OCI-LY7 (cell line): ENCODE results near the gene MRPL12. TPM values are rescaled to one million over a fixed set of nuclear protein-coding genes. Genes with fewer than 3 reads are reported as not detected.

Experiments used
- BruUV-seq: library from RNA; stranded (reverse); fragments of 400-500 nt; replicated peaks from 2 replicates; lab custom pipeline; 2021; lab: Mats Ljungman, UMichigan
- CTCF ChIA-PET: fragments of 300-600 bp; sonication (Branson Sonifier 250); formaldehyde crosslinking; loops from one replicate; lab custom pipeline; 2022; ENCODE audit warnings: antibody characterized with exemption; ENCODE audit not compliant: unreplicated experiment; lab: Charles Lee
- POLR2A ChIA-PET: fragments of 300-600 bp; sonication (Branson Sonifier 250); formaldehyde crosslinking; loops from one replicate; lab custom pipeline; 2022; ENCODE audit warnings: antibody characterized with exemption; lab: Charles Lee
- DNase-seq: peaks from one replicate; pipeline ENCODE4 v3.0.0-alpha.2; 2015; ENCODE audit warnings: low spot score
- H2AFZ ChIP-seq: fragments of 200-600 bp; sonication (generic), shearing (Covaris generic); 2 replicates; pipeline ENCODE4 v1.6.1; 2014; ENCODE audit warnings: mild to moderate bottlenecking, antibody characterized with exemption, low read length, moderate library complexity
- H3K27ac ChIP-seq: fragments of 200-600 bp; sonication (generic); 2 replicates; pipeline ENCODE4 v1.5.1; 2014; ENCODE audit warnings: mixed run types, low read depth, mild to moderate bottlenecking, moderate library complexity, low read length, inconsistent platforms; ENCODE audit not compliant: poor library complexity, severe bottlenecking
- H3K36me3 ChIP-seq: fragments of 200-600 bp; sonication (generic); 2 replicates; pipeline ENCODE4 v1.6.1; 2014; ENCODE audit warnings: mild to moderate bottlenecking, antibody characterized with exemption, low read length, moderate library complexity, mixed read lengths; ENCODE audit not compliant: insufficient read depth
- H3K4me1 ChIP-seq: fragments of 200-600 bp; sonication (generic); 2 replicates; pipeline ENCODE4 v1.5.1; 2014; ENCODE audit warnings: mild to moderate bottlenecking, low read length; ENCODE audit not compliant: insufficient read depth, poor library complexity, severe bottlenecking
- H3K4me2 ChIP-seq: fragments of 200-600 bp; sonication (generic); 2 replicates; pipeline ENCODE4 v1.6.1; 2014; ENCODE audit warnings: mild to moderate bottlenecking, low read length
- H3K4me3 ChIP-seq: fragments of 200-600 bp; sonication (generic); 2 replicates; pipeline ENCODE4 v1.5.1; 2014; ENCODE audit warnings: mild to moderate bottlenecking, low read depth, low read length; ENCODE audit not compliant: poor library complexity, severe bottlenecking
- H3K79me2 ChIP-seq: fragments of 200-600 bp; sonication (generic); 2 replicates; pipeline ENCODE4 v1.6.1; 2016; ENCODE audit warnings: low read depth, mild to moderate bottlenecking, low read length, moderate library complexity, mixed read lengths; ENCODE audit not compliant: insufficient read depth
- H3K9me2 ChIP-seq: fragments of 200-600 bp; sonication (generic); 2 replicates; pipeline ENCODE4 v1.6.1; 2016; ENCODE audit warnings: mild to moderate bottlenecking, low read length, mixed read lengths; ENCODE audit not compliant: insufficient read depth
- H3K9me3 ChIP-seq: fragments of 200-600 bp; sonication (generic); 2 replicates; pipeline ENCODE4 v1.6.1; 2014; ENCODE audit warnings: mild to moderate bottlenecking, mixed run types, low read length, mixed read lengths
- H4K20me1 ChIP-seq: fragments of 200-600 bp; sonication (generic); 2 replicates; pipeline ENCODE4 v1.6.1; 2014; ENCODE audit warnings: mild to moderate bottlenecking, antibody characterized with exemption, low read length, moderate library complexity, mixed read lengths; ENCODE audit not compliant: insufficient read depth
- EZH2phosphoT487 ChIP-seq: fragments of 200-600 bp; sonication (generic); IDR thresholded peaks from 2 replicates; pipeline ENCODE4 v1.6.1; 2018; ENCODE audit warnings: low read depth, borderline replicate concordance, mild to moderate bottlenecking, mixed run types, antibody characterized with exemption, low read length, moderate library complexity, mixed read lengths
- intact Hi-C: fragments of 100-400 bp; cut with micrococcal nuclease; formaldehyde crosslinking; loops from one replicate; pipeline ENCODE4 v1.10.0; 2022; ENCODE audit not compliant: unreplicated experiment
- total RNA-seq, 2 experiments: library from RNA; depleted of rRNA in 1 of 2; stranded (reverse); fragments of >200 nt in 1 of 2; shearing (Covaris generic) in 1 of 2; gene quantifications; 2 replicates each; pipeline ENCODE4 v1.2.3, GENCODE V29; 2014 to 2022
- TF ChIP-seq, protein P1 (sequence below): fragments of 200-600 bp; sonication (generic); conservative IDR thresholded peaks from 2 replicates; pipeline ENCODE4 v1.5.1; 2014; ENCODE audit warnings: mild to moderate bottlenecking, antibody characterized with exemption, low read length, moderate library complexity, mixed read lengths

The MRPL12 gene
- total RNA-seq, 2 experiments from 2014 or later = 67.2 to 189 TPM

GRCh38 chr17:81683208-81683583 lies 20.0 kb upstream of the MRPL12 start:
- TF ChIP-seq, protein P1, sequence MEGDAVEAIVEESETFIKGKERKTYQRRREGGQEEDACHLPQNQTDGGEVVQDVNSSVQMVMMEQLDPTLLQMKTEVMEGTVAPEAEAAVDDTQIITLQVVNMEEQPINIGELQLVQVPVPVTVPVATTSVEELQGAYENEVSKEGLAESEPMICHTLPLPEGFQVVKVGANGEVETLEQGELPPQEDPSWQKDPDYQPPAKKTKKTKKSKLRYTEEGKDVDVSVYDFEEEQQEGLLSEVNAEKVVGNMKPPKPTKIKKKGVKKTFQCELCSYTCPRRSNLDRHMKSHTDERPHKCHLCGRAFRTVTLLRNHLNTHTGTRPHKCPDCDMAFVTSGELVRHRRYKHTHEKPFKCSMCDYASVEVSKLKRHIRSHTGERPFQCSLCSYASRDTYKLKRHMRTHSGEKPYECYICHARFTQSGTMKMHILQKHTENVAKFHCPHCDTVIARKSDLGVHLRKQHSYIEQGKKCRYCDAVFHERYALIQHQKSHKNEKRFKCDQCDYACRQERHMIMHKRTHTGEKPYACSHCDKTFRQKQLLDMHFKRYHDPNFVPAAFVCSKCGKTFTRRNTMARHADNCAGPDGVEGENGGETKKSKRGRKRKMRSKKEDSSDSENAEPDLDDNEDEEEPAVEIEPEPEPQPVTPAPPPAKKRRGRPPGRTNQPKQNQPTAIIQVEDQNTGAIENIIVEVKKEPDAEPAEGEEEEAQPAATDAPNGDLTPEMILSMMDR = no peak
- no peak for TF ChIP-seq EZH2phosphoT487
- POLR2A ChIA-PET = interaction anchor here (0.6 to 1.7 kb wide), 6 partner anchors 15 to 165 kb away, joined by 3 to 12 read pairs (median 6); partner anchors contain the start of genes CCDC137, MRPL12 and OXLD1
- Histone ChIP-seq H3K79me2 (peaks cover 43% of the 10 kb centered on the region), H3K4me1 (peaks cover 23% of the 10 kb centered on the region), H3K4me2 (peak overlapping the region; percentile 93), H4K20me1 (peaks cover 5% of the 10 kb centered on the region; the same call in 1 of the 2 replicates), H3K9me2 (no peaks in the 10 kb centered on the region), H2AFZ (peak overlapping the region; percentile 24; the same call in 1 of the 2 replicates), H3K27ac (peak overlapping the region; percentile 29), H3K4me3 (peak overlapping the region; percentile 78), H3K9me3 (no peaks in the 10 kb centered on the region), H3K36me3 (peaks cover 38% of the 10 kb centered on the region)
- no peak for DNase-seq
- no TSS peak for BruUV-seq
- intact Hi-C loops = loop anchor here (1.0 to 5.0 kb wide), 4 partner anchors 16 to 414 kb away; partner anchors contain the start of genes FASN and MRPL12
- CTCF ChIA-PET = interaction anchor here (0.6 to 0.7 kb wide), 2 partner anchors 8 to 51 kb away, joined by 3 to 4 read pairs; no protein-coding TSS in a partner anchor

GRCh38 chr17:81683584-81684441 lies 19.4 kb upstream of the MRPL12 start, which contains the start of the genes ARL16 and HGS:
Gene ARL16, minus strand, starts transcription at chr17:81683797. Its CDS starts 44 bp downstream, at chr17:81683753.
Gene HGS, plus strand, starts transcription at chr17:81684011. Its CDS starts 56 bp downstream, at chr17:81684067.
- Histone ChIP-seq H3K9me2 (no peaks in the 10 kb centered on the region), H4K20me1 (peaks cover 5% of the 10 kb centered on the region; the same call in 1 of the 2 replicates), H3K4me2 (peak within 1 kb of the TSS; percentile 93), H3K79me2 (peaks cover 43% of the 10 kb centered on the region), H2AFZ (peak within 1 kb of the TSS; percentile 24; the same call in 1 of the 2 replicates), H3K36me3 (peaks cover 44% of the 10 kb centered on the region), H3K9me3 (no peaks in the 10 kb centered on the region), H3K27ac (peak within 1 kb of the TSS; percentile 41), H3K4me3 (peak within 1 kb of the TSS; percentile 78), H3K4me1 (peaks cover 23% of the 10 kb centered on the region)
- intact Hi-C loops = loop anchor here (1.0 to 5.0 kb wide), 4 partner anchors 17 to 413 kb away; partner anchors contain the start of genes FASN and MRPL12
- ChIA-PET CTCF (interaction anchor here (0.6 to 0.7 kb wide), 2 partner anchors 8 to 51 kb away, joined by 3 to 4 read pairs; no protein-coding TSS in a partner anchor), POLR2A (interaction anchor here (0.6 to 1.7 kb wide), 5 partner anchors 15 to 165 kb away, joined by 3 to 12 read pairs (median 6); partner anchors contain the start of genes CCDC137, MRPL12 and OXLD1)
- no TSS peak for BruUV-seq
- peak; percentile 100 for DNase-seq
- no peak for TF ChIP-seq EZH2phosphoT487
- TF ChIP-seq, protein P1 = no peak
